Nucleus accumbens (tissue), 56 donors: ENCODE measurements around the gene MPZ.

Experiments used
- DNase-seq, 56 donors: peaks; one replicate each; lab custom pipeline; 2025; lab: John Stamatoyannopoulos, UW

The MPZ gene

GRCh38 chr1:161304927-161305866 is 4.6 kb downstream of the MPZ start:
- peak in 1 of 56 donors; percentile 24 for DNase-seq

DNA sequence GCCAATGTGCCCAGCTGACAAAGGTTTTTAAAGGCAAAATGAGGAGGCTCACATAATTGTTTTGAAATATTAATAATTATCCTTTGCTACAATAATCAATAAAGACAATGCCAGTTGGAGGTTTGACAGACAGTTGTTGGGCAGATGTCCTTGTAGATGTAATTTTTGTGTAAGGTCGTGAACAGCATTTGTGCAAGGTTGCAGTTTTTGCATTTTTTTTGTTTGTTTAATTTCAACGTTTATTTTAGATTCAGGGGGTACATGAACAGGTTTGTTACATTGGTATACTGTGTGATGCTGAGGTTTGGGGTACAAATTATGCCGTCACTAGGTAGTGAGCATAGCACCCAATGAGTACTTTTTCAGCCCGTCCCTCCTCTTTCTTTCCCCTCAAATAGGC is 9.3 kb downstream of the MPZ start:
- no peak for DNase-seq

GRCh38 chr1:161299347-161299746 is 10.4 kb downstream of the MPZ start:
- no peak for DNase-seq

- DNase-seq, result no peak
Measured at GRCh38 chr1:161298116-161298515, 11.7 kb downstream of the MPZ start.

- no peak for DNase-seq
Measured at GRCh38 chr1:161297415-161297814, 12.4 kb downstream of the MPZ start.

DNA sequence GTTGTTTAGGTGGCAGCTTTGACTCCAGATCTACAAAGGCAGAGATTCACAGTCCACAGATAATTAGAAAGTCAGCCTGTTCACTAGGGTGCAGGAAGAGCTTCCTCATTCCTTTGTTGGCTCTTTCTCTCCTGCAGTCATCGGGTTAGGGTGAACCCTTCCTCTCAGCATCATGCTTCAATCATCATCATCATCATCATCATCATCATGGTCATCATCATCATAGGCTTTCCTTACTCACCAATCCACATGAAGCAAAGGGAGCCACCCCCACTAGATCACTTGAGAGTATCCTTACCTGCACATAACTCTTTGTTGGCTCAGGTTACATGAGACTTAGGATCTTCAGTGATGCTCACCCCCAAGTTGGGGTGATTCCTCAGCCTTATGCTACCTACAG is 19.0 kb downstream of the MPZ start:
- no peak for DNase-seq

DNA sequence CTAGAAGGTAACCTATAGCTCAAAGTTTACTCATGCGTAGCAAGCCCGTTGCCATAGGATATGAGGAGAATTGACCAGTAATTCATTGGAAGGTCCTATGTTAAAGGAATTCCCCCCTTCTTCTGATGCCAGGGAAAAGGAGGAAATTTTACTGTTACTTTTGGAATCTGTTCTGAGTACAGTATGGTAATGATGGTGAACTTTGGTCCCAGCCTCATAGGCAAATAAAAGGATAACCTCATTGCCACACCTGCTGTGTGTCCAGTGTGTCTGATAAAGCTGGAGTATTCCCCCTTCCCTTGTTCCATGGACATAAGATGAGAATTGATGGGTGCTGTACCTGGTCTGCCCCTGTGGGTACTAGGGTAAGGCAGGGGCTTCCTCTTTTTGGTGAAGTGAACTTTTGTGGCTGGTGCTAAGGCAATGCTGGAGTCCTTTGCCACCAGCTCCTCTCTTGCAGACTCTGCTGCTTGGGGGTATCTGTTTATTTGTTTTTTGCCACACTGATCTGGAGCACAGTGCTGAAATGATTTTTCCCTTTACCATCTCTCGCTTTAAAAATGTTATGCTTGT is 22.2 kb downstream of the MPZ start:
- DNase-seq, result no peak

DNA sequence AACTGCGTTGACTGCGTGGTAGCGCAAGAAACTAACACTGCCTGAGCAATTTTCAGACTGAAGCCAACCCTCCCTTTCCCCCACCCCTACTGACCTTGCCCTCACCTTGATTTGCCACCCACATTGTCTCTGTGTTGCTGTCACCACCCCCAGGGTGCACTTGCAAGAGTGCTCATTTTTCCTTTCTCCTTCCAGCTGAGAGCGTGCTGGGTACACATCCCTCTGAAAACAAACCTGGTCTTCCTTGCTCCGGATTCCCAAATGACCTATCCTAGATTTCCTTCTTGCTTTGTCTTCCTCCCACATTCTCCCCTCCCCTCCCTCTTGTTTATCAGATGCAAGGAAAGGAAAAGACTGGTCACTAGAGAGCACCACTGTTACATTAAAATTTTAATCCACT is 24.2 kb downstream of the MPZ start:
- peak in 10 of 56 donors; percentile 3 to 35 (median 14) for DNase-seq

DNA sequence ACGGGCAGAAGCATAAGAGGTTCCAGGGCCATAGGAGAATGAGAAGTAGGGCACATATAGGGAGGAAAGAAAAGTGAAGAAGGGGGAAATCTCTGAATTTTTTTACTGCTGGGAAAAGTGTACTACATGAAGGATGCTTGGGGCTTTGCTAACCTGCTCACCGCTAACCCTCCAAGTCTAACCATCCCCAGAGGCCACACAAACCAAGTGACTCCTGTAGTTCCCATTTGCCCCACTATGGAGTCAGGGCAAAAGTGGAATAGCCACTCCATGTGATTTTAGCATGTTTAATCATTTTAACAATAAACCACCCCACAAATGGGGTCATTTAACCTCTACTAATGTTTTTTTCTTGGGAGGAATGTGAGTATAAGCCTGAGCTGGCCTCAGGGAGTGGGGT is 24.7 kb downstream of the MPZ start:
- no peak for DNase-seq

DNA sequence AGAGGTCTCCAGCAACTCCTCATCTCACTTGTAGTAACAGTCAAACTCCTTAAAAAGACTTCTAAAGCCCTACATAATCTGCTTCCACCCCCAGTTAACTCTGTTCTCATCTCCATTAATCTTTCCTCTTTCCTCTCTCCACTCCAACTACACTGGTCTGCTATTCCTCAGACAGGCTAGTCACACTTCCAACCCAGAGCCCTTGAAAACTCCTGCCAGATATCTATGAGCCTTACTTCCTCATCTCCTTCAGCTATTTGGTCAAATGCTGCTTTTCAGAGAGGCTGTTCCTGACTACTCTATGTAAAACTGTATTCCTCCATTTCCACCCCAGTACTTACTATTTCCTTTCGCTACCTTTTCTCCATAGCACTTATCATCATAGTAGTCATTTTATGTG is 26.8 kb downstream of the MPZ start:
- no peak for DNase-seq

- DNase-seq, result no peak
Measured at GRCh38 chr1:161274874-161275273, 34.9 kb downstream of the MPZ start.

GRCh38 chr1:161273402-161273801 is 36.4 kb downstream of the MPZ start:
- no peak for DNase-seq

DNA sequence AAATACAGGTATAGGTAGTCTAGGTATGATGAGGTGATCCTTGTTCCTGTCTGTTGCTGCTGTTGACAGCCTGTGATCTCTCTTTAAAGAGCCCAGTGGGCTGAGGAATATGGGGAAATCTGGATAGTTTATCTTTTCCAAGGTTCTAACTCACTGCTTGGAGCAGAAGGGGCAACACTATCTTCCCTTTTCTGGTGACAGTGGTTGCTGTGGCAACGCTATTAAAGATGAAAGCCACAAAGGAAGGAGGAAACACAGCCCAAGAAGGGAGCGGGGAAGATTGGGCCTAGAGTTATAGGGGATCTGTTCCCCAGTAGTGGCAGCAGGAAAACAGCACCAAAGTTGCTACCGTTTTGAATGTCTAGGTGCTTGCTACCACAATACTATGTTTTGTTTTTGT is 42.4 kb downstream of the MPZ start:
- DNase-seq, result peak in 2 of 56 donors; percentile 15 to 43

DNA sequence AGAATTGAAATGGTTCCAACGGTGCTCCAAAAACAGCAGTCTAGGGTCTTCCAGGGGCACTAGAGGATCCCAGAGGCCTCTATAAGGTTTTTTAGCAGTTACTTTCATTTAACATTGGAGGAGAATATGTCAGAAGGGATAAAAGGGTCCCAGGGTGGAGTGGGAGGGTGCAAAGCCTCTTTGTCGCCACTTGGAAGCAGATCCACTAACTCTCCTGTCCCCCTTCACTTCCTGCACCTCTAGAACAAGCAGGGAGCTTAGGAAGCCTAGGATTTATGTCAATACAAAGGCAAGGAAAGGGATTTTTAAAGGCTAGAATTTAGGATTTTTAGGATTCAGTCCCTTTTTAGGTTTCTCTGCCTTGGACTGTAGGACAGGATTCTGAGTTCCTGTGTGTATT is 42.9 kb downstream of the MPZ start:
- no peak for DNase-seq

- DNase-seq, result peak in 1 of 56 donors; percentile 10
Measured at GRCh38 chr1:161266202-161266601, 43.6 kb downstream of the MPZ start.

- no peak for DNase-seq
Measured at GRCh38 chr1:161265305-161265704, 44.5 kb downstream of the MPZ start.

DNA sequence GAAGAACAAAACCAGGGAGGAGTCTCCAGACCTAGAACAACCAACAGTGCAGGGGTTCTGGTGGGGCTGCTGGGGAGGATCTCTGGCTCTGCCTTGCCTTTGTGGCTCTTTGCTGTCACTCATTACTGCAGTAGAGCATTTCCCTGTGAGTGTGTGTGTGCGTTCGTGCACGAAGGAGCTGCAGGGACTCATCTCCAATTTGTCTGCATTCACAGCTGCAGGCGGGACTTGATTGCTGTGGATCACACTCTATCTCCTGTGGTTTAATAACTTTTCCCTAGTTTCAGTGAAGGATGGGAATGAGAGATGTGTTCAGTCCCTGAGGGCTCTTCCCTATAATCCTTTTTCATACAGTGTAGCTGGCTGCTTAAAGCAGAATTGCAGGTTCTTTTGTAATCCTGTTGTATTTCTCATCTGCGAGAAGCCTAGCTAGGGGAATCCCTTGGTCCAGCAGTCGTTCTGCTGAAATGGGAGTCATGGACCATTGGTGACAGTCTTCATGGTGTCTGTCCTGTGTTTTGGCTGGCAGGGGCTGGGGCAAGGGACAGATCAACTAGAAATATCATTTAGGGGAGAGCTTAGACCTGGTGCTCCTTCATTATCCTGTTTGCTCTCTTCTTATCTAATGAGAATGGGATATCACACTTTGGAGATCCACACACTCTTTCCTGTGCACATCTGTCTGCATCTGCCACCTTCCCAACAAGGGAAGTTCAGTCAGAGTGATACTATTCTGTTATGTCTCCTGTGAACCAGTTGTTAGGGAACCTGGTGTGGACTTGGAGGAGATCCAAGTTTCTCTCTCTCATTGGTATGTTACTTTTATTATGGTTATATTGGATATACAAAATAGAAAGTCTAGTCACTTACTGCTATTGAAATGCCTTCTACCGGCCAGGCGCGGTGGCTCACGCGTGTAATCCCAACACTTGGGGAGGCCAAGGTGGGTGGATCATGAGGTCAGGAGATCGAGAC is 48.2 kb downstream of the MPZ start:
- DNase-seq, result peak in 19 of 56 donors; percentile 7 to 52 (median 36)

DNA sequence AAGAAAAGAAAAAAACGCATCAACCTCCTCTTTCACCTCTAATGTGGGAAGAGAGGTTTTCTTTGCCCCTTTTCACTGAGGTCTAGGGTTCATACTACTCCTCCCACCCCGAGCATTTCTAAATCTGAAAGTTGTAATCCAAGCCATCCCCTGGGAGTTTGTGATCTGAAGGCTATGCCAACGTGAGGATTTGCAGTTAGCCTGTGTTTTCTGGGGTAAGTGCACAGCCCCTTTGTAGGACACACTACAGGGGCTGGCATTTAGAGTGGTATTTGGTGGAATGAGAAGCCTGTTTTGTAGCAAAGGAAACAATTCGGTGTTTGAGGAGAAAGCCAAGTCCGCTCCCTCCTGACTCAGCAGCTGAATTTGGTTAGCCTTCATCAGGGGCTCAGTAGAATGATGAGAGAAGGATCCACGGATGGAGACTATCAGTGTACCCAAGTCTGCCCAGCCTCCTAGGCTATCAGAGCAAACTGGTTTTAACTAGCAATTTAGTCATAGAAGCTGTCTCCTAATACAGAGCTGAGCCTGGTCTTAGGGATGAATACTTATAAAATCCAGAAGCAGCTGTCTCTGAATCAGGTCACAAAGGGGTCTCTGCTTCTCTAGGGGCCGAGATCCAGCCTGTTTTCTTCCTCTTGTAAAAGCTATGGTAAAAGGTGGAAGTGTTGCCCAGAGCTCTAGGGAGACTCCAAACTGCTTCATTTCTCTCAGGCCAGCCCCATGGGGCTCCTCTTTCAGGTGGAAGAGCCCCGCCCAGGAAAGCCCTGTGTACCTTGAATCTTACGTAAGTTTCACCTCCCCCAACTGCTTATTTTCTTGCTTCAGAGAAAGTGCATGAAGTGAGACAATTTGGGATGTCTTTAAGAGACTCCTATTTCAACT is 49.1 kb downstream of the MPZ start:
- peak in 6 of 56 donors; percentile 15 to 52 (median 47) for DNase-seq

DNA sequence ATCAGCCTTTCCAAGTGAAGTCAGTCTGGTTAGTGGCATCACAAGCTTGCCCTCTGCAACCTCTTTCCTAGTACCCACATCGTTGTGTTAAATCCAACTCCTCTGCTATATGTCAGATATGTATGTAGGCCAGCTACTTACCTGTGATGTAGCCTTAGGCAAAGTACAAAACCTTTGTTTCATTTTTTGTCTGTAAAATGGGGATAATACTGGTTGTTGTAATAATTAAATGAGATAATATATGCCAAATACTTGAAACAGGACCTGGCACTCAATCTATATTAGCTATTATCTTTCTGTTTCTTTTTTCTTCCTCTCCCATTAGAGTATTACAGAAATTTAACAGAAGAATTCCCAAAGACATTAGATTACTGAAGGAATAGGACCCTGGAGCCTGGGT is 50.0 kb downstream of the MPZ start:
- DNase-seq, result no peak

DNA sequence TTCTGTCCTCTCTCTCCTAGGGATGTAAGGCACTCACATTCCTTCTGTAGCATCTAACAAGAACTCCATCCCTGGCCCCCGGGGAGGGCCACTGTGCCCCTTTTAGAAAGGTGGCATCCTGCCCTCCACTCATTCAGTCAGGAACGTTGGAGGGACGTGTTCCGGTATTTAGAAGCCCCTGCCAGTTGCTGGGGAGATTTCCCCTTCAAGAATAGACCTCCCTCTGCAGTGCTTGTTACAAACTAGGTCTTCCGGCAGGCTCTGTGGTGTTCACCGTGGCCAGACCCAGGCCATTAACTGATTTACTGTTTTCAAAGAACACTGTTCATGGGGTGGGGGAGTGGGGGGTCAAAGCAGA is 50.4 kb downstream of the MPZ start:
- no peak for DNase-seq
